ENCODE measurements around the gene YARS1.

DNA sequence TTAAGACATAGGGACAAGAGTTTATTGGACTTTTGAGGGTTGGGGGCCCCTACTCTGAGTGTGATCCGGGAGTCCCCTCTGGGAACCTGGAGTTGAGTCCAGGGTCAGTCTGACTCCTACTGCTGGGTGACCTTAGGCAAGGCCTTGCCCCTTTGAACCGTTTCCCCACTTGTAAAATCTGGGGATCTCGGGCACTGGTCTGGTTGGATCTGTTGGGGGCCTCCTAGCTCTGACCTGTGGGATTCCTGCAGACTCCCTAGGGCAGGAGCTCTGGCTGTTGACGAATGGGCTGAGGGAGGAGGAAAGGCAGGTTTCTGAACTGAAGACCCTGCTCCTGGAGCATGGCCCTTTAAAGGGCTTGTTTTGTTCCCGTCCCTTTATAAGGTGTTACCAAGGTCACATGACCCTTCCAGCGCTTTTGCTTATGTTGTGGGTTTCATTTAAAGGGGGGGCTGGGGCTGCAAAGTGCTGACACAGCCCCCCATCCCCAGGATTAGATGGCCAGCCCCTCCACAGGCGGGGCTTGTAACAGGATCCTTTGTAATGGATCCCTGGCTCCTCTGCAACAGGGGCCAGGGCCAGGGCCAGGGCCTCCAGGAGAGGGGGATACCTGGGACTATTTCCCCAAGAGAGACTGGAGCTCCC, 50.7 kb downstream of the YARS1 start:
- TF ChIP-seq YY1 (IDR thresholded peaks at IDR 0.05; ENCODE audit: insufficient read depth, insufficient read length) (no peak), ZNF274 (IDR thresholded peaks at IDR 0.05; ENCODE audit: low read depth, low read length) (no peak)
